ENCODE measurements around the gene TSPAN19. TPM values are rescaled to one million over a fixed set of nuclear protein-coding genes. Genes with fewer than 3 reads are reported as not detected.
"Not testable (repeated sequence)": the region's sequence is repeated elsewhere in the genome, so short reads cannot be mapped to it uniquely, and the experiment has no call there.

Gene TSPAN19
- polyA plus RNA-seq, 3 donors from 2014 or later: not detected

GRCh38 chr12:85017618-85018017, 18.5 kb downstream of the TSPAN19 start:
- H3K9me3 Mint-ChIP-seq: peaks cover 0 to 3% (median under 1%) of the 10 kb centered on the region in 6 donors
- H3K27ac Mint-ChIP-seq: no peak overlapping the region
- H3K4me3 Mint-ChIP-seq: no peak overlapping the region
- H3K4me1 Mint-ChIP-seq: no peaks in the 10 kb centered on the region
- no peak for DNase-seq
- H3K27me3 Mint-ChIP-seq (ENCODE audit: low read depth in 3 of 3): no peaks in the 10 kb centered on the region
- H3K36me3 Mint-ChIP-seq: no peaks in the 10 kb centered on the region

DNA sequence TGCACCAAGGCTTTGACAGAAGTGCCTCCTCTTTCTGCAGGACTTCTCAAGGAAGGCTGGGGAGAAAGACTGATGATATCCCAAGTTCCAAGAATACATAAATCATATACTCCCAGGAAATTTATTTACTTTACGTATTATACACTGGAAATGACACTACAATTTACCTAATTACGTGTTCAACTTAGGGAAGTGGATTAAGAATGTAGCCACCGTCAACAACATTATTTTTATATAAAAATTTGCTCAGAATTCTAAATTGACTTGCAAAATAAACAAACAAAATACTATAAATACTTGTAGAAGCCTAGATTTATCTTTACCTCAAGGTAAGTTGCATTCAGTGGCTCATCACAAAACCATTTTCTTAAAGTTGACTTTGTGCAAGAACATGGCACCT, 18.9 kb downstream of the TSPAN19 start:
- H3K27ac Mint-ChIP-seq: no peak overlapping the region
- no peak for DNase-seq
- peaks cover 0 to 5% (median 2%) of the 10 kb centered on the region in 6 donors for H3K9me3 Mint-ChIP-seq
- H3K4me1 Mint-ChIP-seq: no peaks in the 10 kb centered on the region
- H3K27me3 Mint-ChIP-seq (ENCODE audit: low read depth in 3 of 3): peaks cover 0 to 2% (median 0%) of the 10 kb centered on the region in 3 donors
- H3K36me3 Mint-ChIP-seq: no peaks in the 10 kb centered on the region
- no peak overlapping the region for H3K4me3 Mint-ChIP-seq

- Mint-ChIP-seq H3K27ac (no peak overlapping the region), H3K27me3 (ENCODE audit: low read depth in 3 of 3) (peaks cover 0 to 2% (median 0%) of the 10 kb centered on the region in 3 donors), H3K4me3 (no peak overlapping the region), H3K4me1 (no peaks in the 10 kb centered on the region), H3K9me3 (peaks cover 0 to 7% (median 2%) of the 10 kb centered on the region in 6 donors), H3K36me3 (no peaks in the 10 kb centered on the region)
- no peak for DNase-seq
Measured at GRCh38 chr12:85016413-85016812, 19.7 kb downstream of the TSPAN19 start.

DNA sequence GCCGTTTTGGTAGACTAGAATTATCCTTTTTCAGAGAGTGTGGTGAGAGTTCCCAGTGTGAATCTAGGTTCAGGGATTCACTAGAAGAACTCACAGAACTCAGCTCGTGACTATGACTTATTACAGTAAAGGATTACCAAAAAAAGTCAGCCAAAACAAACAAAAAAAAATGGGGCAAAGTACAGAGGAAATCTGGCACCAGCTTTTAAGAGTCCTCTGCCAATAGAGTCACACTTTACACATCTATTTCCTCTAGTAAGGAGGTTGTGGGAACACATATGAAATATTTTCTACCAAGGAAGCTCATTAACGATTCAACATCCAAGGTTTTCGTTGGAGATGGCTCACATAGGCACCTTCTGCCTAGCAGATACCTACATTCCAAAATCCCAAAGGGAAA, 28.2 kb downstream of the TSPAN19 start:
- H3K27me3 Mint-ChIP-seq (ENCODE audit: low read depth in 3 of 3): peaks cover 0 to 4% (median 0%) of the 10 kb centered on the region in 3 donors
- no peaks in the 10 kb centered on the region for H3K36me3 Mint-ChIP-seq
- H3K27ac Mint-ChIP-seq: no peak overlapping the region
- no peak for DNase-seq
- no peaks in the 10 kb centered on the region for H3K4me1 Mint-ChIP-seq
- H3K4me3 Mint-ChIP-seq: no peak overlapping the region
- H3K9me3 Mint-ChIP-seq: peaks cover 0 to 14% (median 8%) of the 10 kb centered on the region in 6 donors

GRCh38 chr12:85006206-85006605, 29.9 kb downstream of the TSPAN19 start:
- Mint-ChIP-seq H3K9me3 (peaks cover 2 to 21% (median 9%) of the 10 kb centered on the region in 6 donors), H3K27ac (no peak overlapping the region), H3K27me3 (ENCODE audit: low read depth in 3 of 3) (peaks cover 0 to 2% (median 0%) of the 10 kb centered on the region in 3 donors), H3K4me1 (no peaks in the 10 kb centered on the region), H3K4me3 (no peak overlapping the region), H3K36me3 (no peaks in the 10 kb centered on the region)
- DNase-seq: no peak

GRCh38 chr12:85005615-85006014, 30.5 kb downstream of the TSPAN19 start:
- Mint-ChIP-seq H3K27ac (no peak overlapping the region), H3K36me3 (no peaks in the 10 kb centered on the region), H3K4me1 (no peaks in the 10 kb centered on the region), H3K4me3 (no peak overlapping the region), H3K27me3 (ENCODE audit: low read depth in 3 of 3) (no peaks in the 10 kb centered on the region), H3K9me3 (peaks cover 2 to 21% (median 10%) of the 10 kb centered on the region in 6 donors)
- DNase-seq: no peak

GRCh38 chr12:85005047-85005446, 31.0 kb downstream of the TSPAN19 start:
- H3K36me3 Mint-ChIP-seq; H3K27ac Mint-ChIP-seq; DNase-seq; H3K27me3 Mint-ChIP-seq (ENCODE audit: low read depth in 3 of 3); H3K4me3 Mint-ChIP-seq; H3K4me1 Mint-ChIP-seq: not testable (repeated sequence)
- peaks cover 2 to 21% (median 10%) of the 10 kb centered on the region in 6 donors for H3K9me3 Mint-ChIP-seq

DNA sequence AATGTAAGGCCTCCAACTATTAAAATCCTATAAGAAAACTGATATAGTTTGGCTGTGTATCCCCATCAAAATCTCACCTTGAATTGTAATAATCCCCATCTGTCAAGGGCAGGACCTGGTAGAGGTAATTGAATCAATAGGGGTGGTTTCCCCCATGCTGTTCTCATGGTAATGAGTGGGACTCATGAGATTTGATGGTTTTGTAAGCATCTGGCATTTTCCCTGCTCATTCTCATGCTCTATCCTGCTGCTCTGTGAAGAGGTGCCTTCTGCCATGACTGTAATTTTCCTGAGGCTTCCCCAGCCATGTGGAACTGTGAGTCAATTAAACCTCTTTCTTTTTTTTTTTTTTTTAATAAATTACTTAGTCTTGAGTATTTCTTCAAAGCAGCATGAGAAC, 31.9 kb downstream of the TSPAN19 start:
- H3K4me3 Mint-ChIP-seq: no peak overlapping the region
- H3K4me1 Mint-ChIP-seq: no peaks in the 10 kb centered on the region
- peaks cover 2 to 22% (median 11%) of the 10 kb centered on the region in 6 donors for H3K9me3 Mint-ChIP-seq

DNA sequence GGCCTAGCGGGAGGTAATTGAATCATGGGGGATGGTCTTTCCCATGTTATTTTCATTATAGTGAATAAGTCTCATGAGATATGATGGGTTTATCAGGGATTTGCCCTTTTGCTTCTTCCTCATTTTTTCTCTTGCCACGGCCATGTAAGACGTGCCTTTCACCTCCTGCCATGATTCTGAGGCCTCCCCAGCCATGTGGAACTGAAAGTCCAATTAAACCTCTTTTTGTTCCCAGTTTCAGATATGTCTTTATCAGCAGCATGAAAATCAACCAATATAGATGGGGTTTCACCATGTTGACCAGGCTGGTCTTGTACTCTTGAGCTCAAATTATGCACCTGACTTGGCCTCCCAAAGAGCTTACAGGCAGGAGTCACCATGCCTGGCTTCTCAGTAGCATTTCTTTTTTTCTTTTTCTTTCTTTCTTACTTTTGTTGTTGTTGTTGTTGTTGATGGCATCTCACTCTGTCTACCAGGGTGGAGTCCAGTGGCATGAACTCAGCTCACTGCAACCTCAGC, 33.2 kb downstream of the TSPAN19 start:
- Mint-ChIP-seq H3K4me1 (no peaks in the 10 kb centered on the region), H3K27me3 (ENCODE audit: low read depth in 3 of 3) (no peaks in the 10 kb centered on the region), H3K36me3 (peaks cover 0 to 3% (median 0%) of the 10 kb centered on the region in 3 donors), H3K4me3 (no peak overlapping the region), H3K9me3 (peaks cover 2 to 22% (median 11%) of the 10 kb centered on the region in 6 donors), H3K27ac (no peak overlapping the region)
- DNase-seq: no peak

More for the DNA sequence above, 31.9 kb downstream of the TSPAN19 start:
- DNase-seq: no peak
- H3K27ac Mint-ChIP-seq: no peak overlapping the region
- no peaks in the 10 kb centered on the region for H3K36me3 Mint-ChIP-seq
- no peaks in the 10 kb centered on the region for H3K27me3 Mint-ChIP-seq (ENCODE audit: low read depth in 3 of 3)

DNA sequence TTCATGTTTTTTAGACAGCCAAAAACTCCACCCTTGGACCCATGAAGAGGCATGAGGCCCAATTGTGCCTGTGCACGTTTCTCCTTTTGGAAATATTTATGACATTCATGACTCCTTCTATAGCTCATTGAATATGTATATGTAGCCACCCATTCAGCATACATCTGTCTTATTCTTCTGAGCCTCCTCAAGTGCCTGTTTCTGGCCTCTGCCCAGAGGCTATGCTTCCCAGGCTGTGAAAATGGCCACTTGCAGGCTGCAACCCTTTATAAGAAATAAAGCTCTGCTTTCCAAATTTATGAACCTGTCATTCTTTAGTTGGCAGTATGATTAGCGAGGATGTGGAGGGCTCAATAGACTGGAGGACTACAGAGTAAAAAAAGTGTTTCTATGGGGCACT, 35.3 kb downstream of the TSPAN19 start:
- DNase-seq: no peak
- Mint-ChIP-seq H3K36me3 (peaks cover 0 to 3% (median 0%) of the 10 kb centered on the region in 3 donors), H3K4me3 (no peak overlapping the region), H3K27ac (no peak overlapping the region), H3K4me1 (no peaks in the 10 kb centered on the region), H3K27me3 (ENCODE audit: low read depth in 3 of 3) (no peaks in the 10 kb centered on the region), H3K9me3 (peaks cover 2 to 28% (median 7%) of the 10 kb centered on the region in 6 donors)

GRCh38 chr12:84998341-84998740, 37.7 kb downstream of the TSPAN19 start:
- Mint-ChIP-seq H3K4me1 (peaks cover 6 to 8% of the 10 kb centered on the region in 2 donors), H3K4me3 (no peak overlapping the region), H3K9me3 (peaks cover 2 to 36% (median 9%) of the 10 kb centered on the region in 6 donors), H3K27me3 (ENCODE audit: low read depth in 3 of 3) (no peaks in the 10 kb centered on the region), H3K27ac (no peak overlapping the region), H3K36me3 (peaks cover 0 to 3% (median 0%) of the 10 kb centered on the region in 3 donors)
- no peak for DNase-seq

GRCh38 chr12:84996759-84997158, 39.3 kb downstream of the TSPAN19 start:
- no peaks in the 10 kb centered on the region for H3K27me3 Mint-ChIP-seq (ENCODE audit: low read depth in 3 of 3)
- no peak overlapping the region for H3K4me3 Mint-ChIP-seq
- H3K27ac Mint-ChIP-seq: no peak overlapping the region
- H3K9me3 Mint-ChIP-seq: peaks cover 0 to 27% (median 7%) of the 10 kb centered on the region in 6 donors
- no peak for DNase-seq
- peaks cover 0 to 3% (median 0%) of the 10 kb centered on the region in 3 donors for H3K36me3 Mint-ChIP-seq
- peaks cover 6 to 8% of the 10 kb centered on the region in 2 donors for H3K4me1 Mint-ChIP-seq

GRCh38 chr12:84995641-84996040, 40.4 kb downstream of the TSPAN19 start:
- H3K4me3 Mint-ChIP-seq: no peak overlapping the region
- H3K27ac Mint-ChIP-seq: no peak overlapping the region
- peaks cover 0 to 3% (median 0%) of the 10 kb centered on the region in 3 donors for H3K36me3 Mint-ChIP-seq
- H3K4me1 Mint-ChIP-seq: peaks cover 6 to 8% of the 10 kb centered on the region in 2 donors
- H3K9me3 Mint-ChIP-seq: peaks cover 0 to 26% (median 6%) of the 10 kb centered on the region in 6 donors
- no peaks in the 10 kb centered on the region for H3K27me3 Mint-ChIP-seq (ENCODE audit: low read depth in 3 of 3)
- DNase-seq: no peak

DNA sequence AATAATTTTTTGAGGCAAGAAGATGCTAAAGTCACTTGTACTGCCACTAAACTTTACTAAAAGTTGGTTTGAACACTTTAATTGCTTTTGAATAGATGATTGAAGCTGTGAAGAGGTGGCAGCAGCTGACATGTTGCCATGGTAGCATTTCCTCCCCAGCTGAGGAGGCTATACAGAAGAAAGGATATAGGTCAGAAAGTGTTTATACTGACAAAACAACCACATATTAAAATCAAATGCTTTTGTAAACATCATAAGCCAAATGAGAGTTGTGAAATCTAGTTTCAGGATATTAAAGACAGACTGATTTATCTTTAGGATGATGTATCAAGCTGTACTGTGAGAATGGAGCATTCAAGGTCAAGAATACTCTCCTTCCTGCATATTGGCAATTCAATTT, 41.7 kb downstream of the TSPAN19 start:
- Mint-ChIP-seq H3K27ac (no peak overlapping the region), H3K4me3 (no peak overlapping the region), H3K36me3 (peaks cover 0 to 3% (median 0%) of the 10 kb centered on the region in 3 donors), H3K4me1 (peaks cover 6 to 8% of the 10 kb centered on the region in 2 donors), H3K9me3 (peaks cover 0 to 26% (median 6%) of the 10 kb centered on the region in 6 donors), H3K27me3 (ENCODE audit: low read depth in 3 of 3) (no peaks in the 10 kb centered on the region)
- DNase-seq: no peak

DNA sequence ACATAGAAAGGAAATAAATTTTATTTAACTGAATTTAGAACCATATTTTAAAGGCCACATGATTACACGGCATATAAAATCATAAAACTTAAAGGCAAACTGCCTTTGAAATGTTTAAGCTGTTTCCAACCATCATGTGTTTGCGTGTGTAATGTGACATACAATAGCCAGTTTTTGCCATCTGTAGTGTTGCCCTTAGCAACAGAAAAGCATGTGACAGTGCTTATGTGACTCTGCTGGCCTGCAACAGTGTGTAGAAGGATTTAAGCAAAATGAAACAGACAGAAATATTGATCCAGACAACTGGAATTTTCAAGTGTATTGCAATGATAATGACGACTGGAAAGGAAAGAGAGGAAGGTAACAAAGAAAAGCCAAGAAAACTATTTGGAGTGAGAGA, 49.5 kb downstream of the TSPAN19 start:
- Mint-ChIP-seq H3K9me3 (peaks cover under 1 to 14% (median 4%) of the 10 kb centered on the region in 6 donors), H3K4me1 (no peaks in the 10 kb centered on the region), H3K36me3 (no peaks in the 10 kb centered on the region), H3K4me3 (no peak overlapping the region), H3K27ac (no peak overlapping the region), H3K27me3 (ENCODE audit: low read depth in 3 of 3) (no peaks in the 10 kb centered on the region)
- no peak for DNase-seq
